WTC11 (cell line): ENCODE measurements around the gene SPINK1.

Experiments
- ATF2 ChIP-seq: sonication (generic); formaldehyde crosslinking; IDR thresholded peaks from 2 replicates; pipeline ENCODE4 v1.8.1; 2022; ENCODE audit warnings: low read depth, missing genetic modification reagents, borderline replicate concordance
- ATF6 ChIP-seq: sonication (generic); formaldehyde crosslinking; IDR thresholded peaks from 2 replicates; pipeline ENCODE4 v1.8.1; 2023; ENCODE audit warnings: mild to moderate bottlenecking, missing genetic modification reagents
- CTCF ChIP-seq: fragments of 200-600 bp; IDR thresholded peaks from 2 replicates; pipeline ENCODE4 v1.8.0; 2022; ENCODE audit warnings: antibody characterized with exemption
- E2F5 ChIP-seq: sonication (generic); formaldehyde crosslinking; IDR thresholded peaks from 2 replicates; pipeline ENCODE4 v1.8.1; 2022; ENCODE audit warnings: mild to moderate bottlenecking, moderate library complexity, missing genetic modification reagents
- ELF4 ChIP-seq: sonication (generic); formaldehyde crosslinking; IDR thresholded peaks from 2 replicates; pipeline ENCODE4 v1.8.1; 2022; ENCODE audit warnings: low read depth, mild to moderate bottlenecking, moderate library complexity, missing genetic modification reagents
- FOXP4 ChIP-seq: sonication (generic); formaldehyde crosslinking; IDR thresholded peaks from 2 replicates; pipeline ENCODE4 v1.8.0; 2022; ENCODE audit warnings: mild to moderate bottlenecking, missing genetic modification reagents
- MLX ChIP-seq: sonication (generic); formaldehyde crosslinking; IDR thresholded peaks from 2 replicates; pipeline ENCODE4 v1.8.1; 2023; ENCODE audit warnings: mild to moderate bottlenecking, missing genetic modification reagents, moderate library complexity
- MYBL2 ChIP-seq: sonication (generic); formaldehyde crosslinking; IDR thresholded peaks from 2 replicates; pipeline ENCODE4 v1.8.1; 2023; ENCODE audit warnings: mild to moderate bottlenecking, moderate library complexity, missing genetic modification reagents
- NFE2L1 ChIP-seq: sonication (generic); formaldehyde crosslinking; IDR thresholded peaks from 2 replicates; pipeline ENCODE4 v1.8.1; 2023; ENCODE audit warnings: missing genetic modification reagents
- PREB ChIP-seq: sonication (generic); formaldehyde crosslinking; IDR thresholded peaks from 2 replicates; pipeline ENCODE4 v1.8.1; 2022; ENCODE audit warnings: mild to moderate bottlenecking, missing genetic modification reagents, moderate library complexity, borderline replicate concordance
- SP1 ChIP-seq: sonication (generic); formaldehyde crosslinking; conservative IDR thresholded peaks from 2 replicates; pipeline ENCODE4 v1.8.1; 2022; ENCODE audit warnings: missing genetic modification reagents
- ZBTB43 ChIP-seq: sonication (generic); formaldehyde crosslinking; IDR thresholded peaks from 2 replicates; pipeline ENCODE4 v1.8.1; 2023; ENCODE audit warnings: mild to moderate bottlenecking, missing genetic modification reagents
- ZNF121 ChIP-seq: sonication (generic); formaldehyde crosslinking; IDR thresholded peaks from 2 replicates; pipeline ENCODE4 v1.8.0; 2023; ENCODE audit warnings: missing genetic modification reagents

GRCh38 chr5:147830035-147830434 lies 1.4 kb downstream of the SPINK1 start:
- no peak for TF ChIP-seq E2F5 (CRISPR knock-in tag)
- no peak for TF ChIP-seq ZBTB43 (CRISPR knock-in tag)
- TF ChIP-seq FOXP4 (CRISPR knock-in tag) = no peak
- no peak for TF ChIP-seq CTCF
- TF ChIP-seq MYBL2 (CRISPR knock-in tag) = no peak
- no peak for TF ChIP-seq ELF4 (CRISPR knock-in tag)
- TF ChIP-seq PREB (CRISPR knock-in tag) = no peak
- TF ChIP-seq ATF2 (CRISPR knock-in tag) = no peak
- TF ChIP-seq NFE2L1 (CRISPR knock-in tag) = no peak
- no peak for TF ChIP-seq SP1 (CRISPR knock-in tag)
- TF ChIP-seq ATF6 = no peak
- TF ChIP-seq MLX (CRISPR knock-in tag) = no peak
- TF ChIP-seq ZNF121 (CRISPR knock-in tag) = no peak
